ENCODE measurements around the gene MRPL17.
A peak's percentile ranks its signal among the peaks of the same experiment; 100 is the strongest.

The MRPL17 gene

GRCh38 chr11:6681949-6682348, 1.2 kb downstream of the MRPL17 start:
- no peak for DNase-seq

- DNase-seq = no peak
Measured at GRCh38 chr11:6681505-6681904, 1.6 kb downstream of the MRPL17 start.

GRCh38 chr11:6677018-6677417, 6.1 kb downstream of the MRPL17 start:
- no peak for DNase-seq

- no peak for DNase-seq
Measured at GRCh38 chr11:6674862-6675261, 8.3 kb downstream of the MRPL17 start.

GRCh38 chr11:6674219-6674597, 8.9 kb downstream of the MRPL17 start:
- DNase-seq = no peak

- DNase-seq = no peak
Measured at GRCh38 chr11:6673523-6674218, 9.5 kb downstream of the MRPL17 start.

- no peak for DNase-seq
Measured at GRCh38 chr11:6671991-6672390, 11.1 kb downstream of the MRPL17 start.

DNA sequence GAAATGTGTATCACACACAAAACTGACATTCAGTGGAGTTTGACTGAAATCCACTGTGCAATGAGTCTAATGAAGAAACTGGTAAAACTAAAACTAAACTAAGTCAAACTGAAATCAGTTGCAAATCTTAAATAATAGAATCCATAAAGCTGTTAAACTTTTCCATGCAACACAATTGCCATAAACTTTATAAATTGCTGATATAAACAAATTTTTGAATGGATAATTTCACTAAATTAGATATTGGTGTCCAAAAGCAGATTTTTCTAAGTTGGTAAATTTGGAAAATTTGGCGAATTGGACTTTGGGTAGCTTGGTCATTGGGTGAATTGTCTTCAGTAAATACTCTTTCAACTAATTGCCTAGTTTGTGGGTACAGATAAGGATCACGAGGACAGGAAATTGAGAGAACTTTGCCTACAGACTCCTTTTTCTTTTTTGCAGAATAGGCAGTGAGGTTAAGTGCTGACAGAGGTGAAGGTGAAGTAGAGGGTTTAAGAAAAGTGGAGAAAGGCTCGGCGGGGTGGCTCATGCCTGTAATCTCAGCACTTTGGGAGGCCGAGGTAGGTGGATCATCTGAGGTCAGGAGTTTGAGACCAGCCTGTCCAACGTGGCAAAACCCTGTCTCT, 12.8 kb downstream of the MRPL17 start:
- DNase-seq = no peak

DNA sequence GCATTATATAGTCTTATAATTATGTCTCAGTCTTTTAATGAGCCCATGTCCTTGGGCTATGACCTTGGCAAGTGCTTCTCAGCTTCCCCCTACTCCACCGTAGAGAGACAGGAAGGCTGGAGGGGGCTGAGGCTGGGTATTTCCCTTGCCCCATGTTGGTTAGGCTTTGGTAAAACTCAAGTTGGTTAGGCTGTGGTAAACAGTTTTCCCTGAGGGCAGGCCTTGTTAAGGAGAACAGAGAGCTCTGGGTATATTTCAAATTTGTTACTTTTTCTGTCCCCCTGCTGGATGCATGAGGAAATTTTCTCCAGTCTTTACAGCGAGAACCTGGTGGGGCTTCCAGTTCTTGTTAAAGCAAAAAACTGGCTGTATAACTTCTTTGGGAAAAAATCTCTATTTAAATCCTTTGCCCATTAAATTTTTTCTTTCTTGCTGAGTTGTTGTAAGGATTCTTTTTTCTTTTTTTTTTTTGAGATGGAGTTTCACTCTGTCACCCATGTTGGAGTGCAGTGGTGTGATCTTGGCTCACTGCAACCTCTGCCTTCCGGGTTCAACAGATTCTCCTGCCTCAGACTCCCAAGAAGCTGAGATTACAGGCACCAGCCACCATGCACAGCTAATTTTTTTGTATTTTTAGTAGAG, 15.3 kb downstream of the MRPL17 start:
- peak in 1 of 2 experiments; percentile 0 for DNase-seq

DNA sequence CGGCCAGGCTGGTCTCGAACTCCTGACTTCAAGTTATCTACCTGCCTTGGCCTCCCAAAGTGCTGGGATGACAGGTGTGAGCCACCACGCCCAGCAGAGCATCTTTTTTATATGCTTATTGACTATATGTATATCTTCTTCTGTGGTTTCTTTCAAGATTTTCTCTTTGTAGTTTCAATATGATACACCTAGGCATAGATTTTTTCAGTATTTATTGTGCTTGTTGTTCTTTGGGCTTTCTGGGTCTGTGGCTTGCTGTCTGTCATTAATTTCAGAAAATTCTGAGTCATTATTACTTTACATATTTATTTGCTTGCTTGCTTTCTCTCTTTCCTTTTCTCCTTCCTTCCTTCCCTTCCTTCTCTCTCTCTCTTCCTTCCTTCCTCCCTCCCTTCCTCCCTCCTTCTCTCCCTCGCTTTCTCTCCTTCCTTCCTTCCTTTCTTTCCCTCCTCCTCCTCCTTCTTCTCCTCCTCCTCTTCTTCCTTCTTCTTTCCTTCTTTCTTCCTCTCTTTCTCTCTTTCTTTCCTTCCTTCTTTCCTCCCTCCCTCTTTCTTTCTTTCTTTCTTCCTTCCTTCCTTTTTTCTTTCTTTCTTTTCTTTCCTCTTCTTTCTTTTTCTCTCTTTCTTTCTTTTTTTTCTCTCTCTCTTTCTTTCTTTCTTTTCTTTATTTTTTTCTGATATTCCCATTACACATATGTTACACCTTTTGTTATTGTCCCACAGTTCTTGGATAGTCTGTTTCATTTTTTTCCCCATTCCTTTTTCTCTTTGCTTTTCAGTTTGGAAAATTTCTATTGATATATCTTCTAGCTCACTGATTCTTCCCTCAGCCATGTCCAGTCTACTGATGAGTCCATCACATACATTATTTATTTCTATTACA, 16.6 kb downstream of the MRPL17 start:
- no peak for DNase-seq

- no peak for DNase-seq
Measured at GRCh38 chr11:6664551-6664950, 18.6 kb downstream of the MRPL17 start.

GRCh38 chr11:6663794-6664469, 19.2 kb downstream of the MRPL17 start:
- no peak for DNase-seq

DNA sequence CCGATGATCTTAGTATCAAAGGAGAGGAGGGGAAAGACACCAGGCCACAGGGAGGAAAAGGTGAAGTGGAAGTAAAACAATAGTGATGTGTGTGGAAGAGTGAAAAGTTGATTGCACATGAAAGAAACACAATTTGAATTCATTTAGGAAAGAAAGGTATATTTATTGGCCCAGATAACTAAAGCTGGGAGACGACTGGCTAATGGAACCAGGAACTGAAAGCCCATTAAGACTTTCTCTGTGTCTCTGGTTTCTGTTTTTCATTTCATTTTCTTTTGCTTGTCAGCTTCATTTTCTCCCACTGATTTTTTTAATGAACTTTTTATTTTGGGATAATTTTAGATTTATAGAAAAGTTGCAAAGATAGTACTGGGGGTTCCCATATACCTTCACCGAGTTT, 22.4 kb downstream of the MRPL17 start:
- DNase-seq = no peak

GRCh38 chr11:6658647-6659046, 24.5 kb downstream of the MRPL17 start:
- no peak for DNase-seq

DNA sequence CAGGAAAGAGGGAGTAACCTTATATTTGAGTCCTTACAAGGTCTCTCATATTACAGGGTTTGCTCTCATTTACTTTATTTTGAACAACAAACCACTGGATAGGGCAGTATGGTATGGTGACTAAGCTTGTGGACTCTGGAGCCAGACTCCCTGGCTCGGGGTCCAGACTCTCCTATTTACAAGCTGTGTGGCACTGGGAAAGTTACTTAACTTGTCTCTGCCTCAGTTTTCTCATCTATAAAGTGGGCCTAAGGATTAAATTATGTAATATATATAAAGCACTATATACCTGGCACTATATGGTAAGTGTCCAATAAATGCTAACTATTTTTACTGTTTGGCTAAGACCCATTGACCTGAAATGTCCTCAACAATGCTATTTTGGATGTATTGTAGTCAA, 25.8 kb downstream of the MRPL17 start:
- DNase-seq = no peak

- no peak for DNase-seq
Measured at GRCh38 chr11:6656936-6657335, 26.2 kb downstream of the MRPL17 start.

DNA sequence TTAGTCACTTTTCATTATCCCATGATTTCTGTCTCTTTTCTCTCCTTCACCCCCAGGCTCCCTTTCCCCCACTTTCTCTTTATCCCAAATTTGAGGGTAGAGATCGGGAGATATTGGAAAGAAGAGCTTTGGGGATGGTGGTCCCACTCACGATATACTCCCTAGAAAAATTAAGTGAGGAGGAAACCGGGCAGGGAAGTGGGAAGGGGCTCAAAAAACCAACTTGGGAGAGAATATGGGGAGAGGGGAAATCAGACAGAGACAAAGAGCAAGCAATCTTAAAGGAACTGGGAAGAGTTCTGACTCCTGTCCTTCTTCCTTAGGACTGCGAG, 26.6 kb downstream of the MRPL17 start:
- DNase-seq = no peak

DNA sequence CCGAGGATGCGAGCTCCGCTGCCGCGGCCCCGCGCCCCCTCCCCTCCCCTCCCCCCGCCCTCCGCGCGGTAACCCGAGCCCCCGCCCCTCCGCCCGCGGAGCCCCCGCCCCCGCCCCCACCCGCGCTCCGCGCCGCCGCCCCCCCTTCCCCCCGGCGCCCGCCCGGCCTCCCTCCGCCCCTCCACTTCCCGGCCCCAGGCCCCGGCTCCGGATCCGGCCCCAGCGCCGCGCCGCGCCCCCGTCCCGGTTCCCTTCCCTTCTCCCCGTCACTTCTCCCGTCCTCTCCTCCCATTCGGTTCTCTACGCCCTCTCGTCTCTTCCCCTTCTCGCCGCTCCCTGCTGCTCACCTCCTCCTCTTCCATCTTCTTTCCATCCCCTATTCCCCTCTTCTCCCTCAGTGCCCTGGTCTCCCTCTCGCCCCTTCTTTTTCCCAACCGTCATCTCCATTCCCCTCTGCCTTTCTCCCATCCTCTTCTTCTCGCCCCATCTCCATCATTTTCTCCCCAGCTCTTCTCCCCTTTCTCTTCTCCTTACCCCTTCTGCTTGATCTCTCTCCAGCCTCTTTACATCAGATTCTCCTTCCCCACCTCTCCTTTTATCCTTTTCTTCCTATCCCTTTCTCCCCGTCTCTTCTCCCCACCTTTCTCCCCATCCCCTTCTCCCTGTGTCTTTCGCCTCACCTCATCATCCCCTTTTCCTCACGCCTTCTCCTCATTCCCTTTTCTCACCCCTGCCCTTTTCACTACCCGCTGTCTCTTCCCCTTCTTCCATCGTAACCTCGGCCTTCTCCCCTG, 27.2 kb downstream of the MRPL17 start, which contains the start of gene DCHS1:
Gene DCHS1 (minus strand): TSS at position 20 of the 794 bp plus-strand sequence. CDS start 14,196 bp downstream, outside the sequence.
- no peak for DNase-seq

DNA sequence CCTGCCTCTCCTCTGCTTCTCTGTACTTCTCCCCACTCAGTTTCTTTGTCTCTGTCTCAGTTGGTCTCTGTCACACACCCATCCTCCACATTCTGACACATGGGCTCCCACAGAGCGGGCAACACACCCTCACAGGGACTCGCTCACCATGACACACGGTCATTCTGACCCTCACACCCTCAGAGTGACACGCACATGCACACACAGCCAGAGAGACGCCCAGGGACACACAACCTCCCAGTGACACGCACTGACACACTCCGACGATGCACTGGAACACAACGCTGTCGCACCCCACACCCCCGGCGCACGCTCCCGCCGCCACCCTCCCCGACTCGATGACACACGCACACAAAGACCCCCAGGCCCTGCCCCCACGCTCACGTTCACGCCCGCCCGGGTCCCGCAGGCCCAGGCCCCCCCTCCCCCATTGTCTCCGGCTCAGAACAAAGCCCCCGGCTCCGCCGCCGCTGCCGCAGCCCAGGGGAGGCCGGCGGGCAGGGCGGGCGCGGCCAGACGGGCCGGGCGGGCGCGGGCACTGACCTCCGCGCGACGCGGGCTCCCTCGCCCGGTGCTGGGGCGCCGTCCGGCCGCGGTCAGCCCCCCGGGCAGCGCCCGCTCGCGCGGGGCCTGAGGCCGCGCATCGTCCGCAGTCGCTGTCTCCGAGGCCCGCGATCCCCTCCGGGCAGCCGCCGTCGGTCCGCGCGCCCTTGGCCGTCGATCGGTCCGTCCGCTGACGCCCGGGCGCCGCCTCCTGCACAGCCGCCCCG, 27.9 kb downstream of the MRPL17 start:
- DNase-seq = no peak

DNA sequence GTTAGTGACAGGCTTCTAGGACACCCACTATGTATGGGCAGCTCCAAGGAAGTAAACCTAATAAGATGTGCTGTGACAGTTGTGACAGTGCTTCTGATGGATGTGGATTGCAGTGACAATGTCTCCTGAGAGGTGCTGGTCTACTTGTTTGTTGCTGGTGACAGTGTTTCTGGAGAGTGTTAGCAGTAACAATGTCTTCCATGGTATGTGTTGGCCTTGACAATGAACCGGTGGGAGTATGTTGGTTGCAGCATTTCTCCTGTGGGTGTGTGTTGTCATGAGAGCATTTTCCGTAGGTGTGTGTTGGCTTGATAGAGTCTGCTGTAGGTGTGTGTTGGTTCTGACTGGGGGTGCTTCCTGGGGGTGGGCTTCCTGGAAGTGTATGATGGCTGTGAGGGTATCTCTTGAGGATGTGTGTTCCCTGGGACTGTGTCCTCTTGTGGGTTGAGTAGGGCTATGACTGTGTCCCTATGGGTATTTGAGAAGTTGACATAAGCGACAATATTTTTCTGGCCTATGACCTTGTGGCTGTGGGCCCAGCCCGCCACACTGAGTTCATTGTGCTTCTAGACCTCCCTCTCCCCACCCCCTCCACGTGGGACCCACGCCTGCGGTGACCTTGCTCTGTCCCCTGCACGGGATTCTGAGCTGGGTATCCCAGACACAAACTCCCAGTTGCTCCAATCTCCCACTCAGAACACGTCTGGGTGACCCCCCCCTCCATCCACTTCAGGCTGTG, 28.7 kb downstream of the MRPL17 start:
- no peak for DNase-seq

Measured in SHP77 (cell line).